Measurements from ENCODE around the gene CALR3. TPM values are rescaled to one million over a fixed set of nuclear protein-coding genes. Genes with fewer than 3 reads are reported as not detected.

Gene CALR3
- total RNA-seq, 3 donors from 2014 or later, result not detected

DNA sequence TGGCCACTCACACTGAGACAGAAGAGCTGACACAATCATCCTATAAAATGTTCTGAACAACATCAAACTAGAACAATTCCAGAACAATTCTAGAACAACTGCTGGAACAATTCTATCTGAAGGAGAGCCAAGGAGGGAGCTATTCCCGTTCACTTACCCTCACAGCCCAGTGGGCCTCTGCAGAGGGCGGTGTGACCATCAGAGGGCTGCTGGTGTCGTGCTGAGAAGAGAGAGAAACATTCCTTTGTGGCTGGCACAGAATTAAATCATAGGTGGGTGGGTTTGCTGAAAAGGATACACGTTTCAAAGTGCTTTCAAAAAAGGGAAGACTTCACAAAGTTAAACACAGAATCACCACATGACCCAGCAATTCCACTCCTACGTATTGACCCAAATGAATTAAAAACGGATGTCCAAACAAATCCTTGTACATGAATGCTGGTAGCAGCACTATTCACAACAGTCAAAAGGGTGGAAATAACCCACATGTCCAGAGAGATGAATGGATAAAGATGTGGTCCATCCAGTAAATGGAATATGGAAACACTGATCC is 59.1 kb downstream of the CALR3 start:
- H3K9me3 ChIP-seq, result no peaks in the 10 kb centered on the region
- DNase-seq (no peak), ATAC-seq (no peak)
- no peaks in the 10 kb centered on the region for H3K4me1 ChIP-seq (ENCODE audit: low read depth)
- H3K36me3 ChIP-seq (ENCODE audit: low read depth), result no peaks in the 10 kb centered on the region
- TF ChIP-seq, protein P1, sequence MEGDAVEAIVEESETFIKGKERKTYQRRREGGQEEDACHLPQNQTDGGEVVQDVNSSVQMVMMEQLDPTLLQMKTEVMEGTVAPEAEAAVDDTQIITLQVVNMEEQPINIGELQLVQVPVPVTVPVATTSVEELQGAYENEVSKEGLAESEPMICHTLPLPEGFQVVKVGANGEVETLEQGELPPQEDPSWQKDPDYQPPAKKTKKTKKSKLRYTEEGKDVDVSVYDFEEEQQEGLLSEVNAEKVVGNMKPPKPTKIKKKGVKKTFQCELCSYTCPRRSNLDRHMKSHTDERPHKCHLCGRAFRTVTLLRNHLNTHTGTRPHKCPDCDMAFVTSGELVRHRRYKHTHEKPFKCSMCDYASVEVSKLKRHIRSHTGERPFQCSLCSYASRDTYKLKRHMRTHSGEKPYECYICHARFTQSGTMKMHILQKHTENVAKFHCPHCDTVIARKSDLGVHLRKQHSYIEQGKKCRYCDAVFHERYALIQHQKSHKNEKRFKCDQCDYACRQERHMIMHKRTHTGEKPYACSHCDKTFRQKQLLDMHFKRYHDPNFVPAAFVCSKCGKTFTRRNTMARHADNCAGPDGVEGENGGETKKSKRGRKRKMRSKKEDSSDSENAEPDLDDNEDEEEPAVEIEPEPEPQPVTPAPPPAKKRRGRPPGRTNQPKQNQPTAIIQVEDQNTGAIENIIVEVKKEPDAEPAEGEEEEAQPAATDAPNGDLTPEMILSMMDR (IDR thresholded peaks at IDR 0.05), result no peak
- intact Hi-C loops (cut with DNase I, micrococcal nuclease), result no loop called here
- H3K4me3 ChIP-seq, result no peak overlapping the region

DNA sequence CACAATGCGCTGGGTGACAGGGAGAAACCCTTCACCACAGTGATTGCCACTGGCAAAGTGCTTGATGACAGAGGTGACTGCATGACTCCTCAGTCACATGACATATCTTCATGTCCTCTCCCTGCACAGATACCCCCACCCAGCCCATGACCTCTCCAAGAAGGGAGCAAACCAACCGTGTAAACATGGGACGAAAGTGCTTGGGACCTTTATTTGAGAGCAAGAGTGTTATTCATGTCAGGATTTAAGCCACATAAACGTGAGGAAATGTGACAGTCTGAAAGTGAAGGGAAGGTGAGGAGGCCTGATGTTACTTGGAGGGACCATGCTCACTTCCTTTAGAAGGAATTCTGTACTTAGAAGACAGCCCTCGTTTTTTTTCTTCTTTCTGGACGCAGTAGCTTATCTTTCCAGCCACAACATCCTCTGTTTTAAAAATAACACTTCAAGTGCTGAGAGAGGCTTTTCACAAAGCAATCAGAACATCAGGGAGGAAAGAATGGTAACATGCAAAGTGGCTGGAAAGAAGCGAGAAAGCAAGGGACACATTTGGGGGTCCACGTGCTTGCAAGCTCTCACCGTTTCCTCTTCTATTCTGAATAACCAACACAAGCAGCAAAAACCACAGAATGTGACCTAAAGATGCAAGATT is 59.8 kb downstream of the CALR3 start:
- intact Hi-C loops (cut with DNase I, micrococcal nuclease), result no loop called here
- no peaks in the 10 kb centered on the region for H3K4me1 ChIP-seq (ENCODE audit: low read depth)
- TF ChIP-seq, protein P1 (IDR thresholded peaks at IDR 0.05), result no peak
- no peaks in the 10 kb centered on the region for H3K36me3 ChIP-seq (ENCODE audit: low read depth)
- no peaks in the 10 kb centered on the region for H3K9me3 ChIP-seq
- DNase-seq, result no peak
- no peak overlapping the region for H3K4me3 ChIP-seq
- ATAC-seq, result peak; percentile 11

DNA sequence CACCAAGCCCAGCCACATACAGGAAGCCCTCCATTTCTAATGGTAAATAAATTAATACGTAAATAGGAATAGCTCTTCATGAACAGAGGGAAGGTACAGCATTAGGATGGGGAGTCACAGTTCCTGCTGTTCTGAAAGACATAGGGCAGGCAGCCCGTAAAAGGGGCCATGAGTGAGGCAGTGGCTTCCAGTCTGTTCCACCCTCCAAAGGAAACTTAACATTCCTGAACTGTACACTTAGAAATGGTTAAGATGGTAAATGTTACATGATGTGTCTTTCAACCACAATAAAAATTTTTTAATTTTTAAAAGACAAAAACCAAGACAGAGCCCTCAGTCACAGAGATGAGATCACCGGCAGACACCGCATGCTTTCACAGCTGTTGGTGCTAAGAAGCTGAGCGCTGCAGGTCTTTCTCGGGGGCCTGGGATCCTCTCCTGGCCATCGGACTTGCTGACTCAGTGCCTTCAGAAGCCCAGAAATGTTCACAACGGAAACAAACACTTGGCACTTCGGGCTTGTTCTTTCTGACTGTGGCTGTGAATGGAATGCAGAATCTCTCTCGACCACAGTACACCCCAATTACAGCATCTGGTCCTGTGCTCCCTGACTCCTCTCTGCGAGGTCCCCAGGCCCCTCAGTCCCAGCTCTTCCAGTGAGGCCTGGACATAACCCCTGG is 60.6 kb downstream of the CALR3 start:
- Histone ChIP-seq H3K4me3 (no peak overlapping the region), H3K4me1 (ENCODE audit: low read depth) (no peaks in the 10 kb centered on the region), H3K9me3 (no peaks in the 10 kb centered on the region), H3K36me3 (ENCODE audit: low read depth) (no peaks in the 10 kb centered on the region)
- ATAC-seq (peak; percentile 55), DNase-seq (peak in 1 of 3 donors; percentile 45)
- intact Hi-C loops (cut with DNase I, micrococcal nuclease), result no loop called here
- TF ChIP-seq, protein P1 (IDR thresholded peaks at IDR 0.05), result no peak

DNA sequence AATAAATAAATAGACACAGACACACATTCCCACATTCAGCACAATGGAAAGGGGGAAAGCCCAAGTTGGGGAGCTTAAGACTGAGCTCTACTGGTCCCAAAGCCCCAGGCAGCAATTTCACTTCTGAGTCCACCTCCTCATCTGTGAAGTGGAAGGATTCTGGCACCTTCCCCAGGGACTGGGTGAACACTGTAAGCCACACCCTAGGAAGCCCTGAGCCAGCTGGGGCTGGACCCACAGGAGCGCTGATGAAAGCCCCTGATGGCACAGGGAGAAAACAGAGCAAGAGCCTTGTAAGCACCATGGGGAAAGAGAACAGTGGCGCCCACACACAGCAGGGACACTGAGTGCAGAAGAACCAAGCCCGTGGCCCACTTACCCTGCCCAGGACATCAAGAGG is 62.0 kb downstream of the CALR3 start:
- Histone ChIP-seq H3K9me3 (no peaks in the 10 kb centered on the region), H3K4me1 (ENCODE audit: low read depth) (no peaks in the 10 kb centered on the region), H3K4me3 (no peak overlapping the region), H3K36me3 (ENCODE audit: low read depth) (no peaks in the 10 kb centered on the region)
- ATAC-seq, result no peak
- intact Hi-C loops (cut with DNase I, micrococcal nuclease), result no loop called here
- no peak for DNase-seq
- TF ChIP-seq, protein P1 (IDR thresholded peaks at IDR 0.05), result no peak

DNA sequence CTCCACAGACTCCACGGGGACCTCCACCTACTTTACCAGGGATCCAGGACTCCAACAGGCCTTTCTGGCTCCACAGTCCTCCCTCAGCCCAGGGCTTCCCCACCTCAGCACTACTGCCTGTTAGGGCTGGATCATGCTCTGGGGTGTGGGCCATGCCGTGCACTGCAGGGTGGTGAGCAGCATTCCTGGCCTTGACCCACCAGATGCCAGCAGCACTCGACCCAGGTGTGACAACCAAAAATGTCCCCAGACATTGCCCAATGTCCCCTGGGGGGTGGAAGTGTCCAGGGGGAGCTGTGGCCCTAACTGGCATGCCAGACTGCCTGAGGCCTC is 66.2 kb downstream of the CALR3 start:
- ATAC-seq (no peak), DNase-seq (no peak)
- Histone ChIP-seq H3K9me3 (no peaks in the 10 kb centered on the region), H3K4me1 (ENCODE audit: low read depth) (no peaks in the 10 kb centered on the region), H3K36me3 (ENCODE audit: low read depth) (no peaks in the 10 kb centered on the region), H3K4me3 (no peak overlapping the region)
- TF ChIP-seq, protein P1 (IDR thresholded peaks at IDR 0.05), result no peak
- intact Hi-C loops (cut with DNase I, micrococcal nuclease), result no loop called here

Data from mucosa of descending colon (tissue), 3 donors.